HepG2 (cell line): ENCODE data around the gene CCDC106. TPM values are rescaled to one million over a fixed set of nuclear protein-coding genes. Genes with fewer than 3 reads are reported as not detected.

ENCODE experiments used
- DNMT1 ChIP-seq: sonication (generic); formaldehyde crosslinking; IDR thresholded peaks from 2 replicates; pipeline ENCODE4 v1.5.1; 2020; ENCODE audit warnings: mild to moderate bottlenecking, missing genetic modification reagents
- HDAC1 ChIP-seq: sonication (generic); formaldehyde crosslinking; IDR thresholded peaks from 2 replicates; pipeline ENCODE4 v1.5.1; 2020; ENCODE audit warnings: mild to moderate bottlenecking, missing genetic modification reagents
- HIVEP1 ChIP-seq: sonication (generic); formaldehyde crosslinking; IDR thresholded peaks from 2 replicates; pipeline ENCODE4 v1.4.0; 2020; ENCODE audit warnings: mild to moderate bottlenecking, missing genetic modification reagents
- HOXA9 ChIP-seq: sonication (generic); formaldehyde crosslinking; IDR thresholded peaks from 2 replicates; pipeline ENCODE4 v1.8.1; 2022; ENCODE audit warnings: missing genetic modification reagents, mild to moderate bottlenecking, moderate library complexity, borderline replicate concordance
- MXD4 ChIP-seq: IDR thresholded peaks from 2 replicates; pipeline ENCODE4 v1.6.1; 2016; ENCODE audit warnings: mild to moderate bottlenecking, missing biosample characterization, missing genetic modification reagents
- MYC ChIP-seq: sonication (generic); formaldehyde crosslinking; IDR thresholded peaks from 2 replicates; pipeline ENCODE4 v1.9.0; 2021; ENCODE audit warnings: missing genetic modification reagents, borderline replicate concordance
- PAF1 ChIP-seq: IDR thresholded peaks from 2 replicates; pipeline ENCODE4 v1.6.1; 2016; ENCODE audit warnings: missing genetic modification reagents, missing compliant biosample characterization
- SETDB1 ChIP-seq: sonication (generic); formaldehyde crosslinking; IDR thresholded peaks from 2 replicates; pipeline ENCODE4 v1.5.1; 2020; ENCODE audit warnings: missing genetic modification reagents, mild to moderate bottlenecking, borderline replicate concordance
- SP2 ChIP-seq: sonication (generic); formaldehyde crosslinking; IDR thresholded peaks from 2 replicates; pipeline ENCODE4 v1.5.1; 2020; ENCODE audit warnings: mild to moderate bottlenecking, missing genetic modification reagents
- SRF ChIP-seq: IDR thresholded peaks from 2 replicates; pipeline ENCODE4 v1.6.1; 2011; ENCODE audit warnings: mild to moderate bottlenecking, low read depth, low read length, moderate library complexity
- TBX2 ChIP-seq: sonication (generic); formaldehyde crosslinking; IDR thresholded peaks from 2 replicates; pipeline ENCODE4 v1.5.0; 2020; ENCODE audit warnings: missing genetic modification reagents, mild to moderate bottlenecking, borderline replicate concordance
- TEAD2 ChIP-seq: sonication (generic); formaldehyde crosslinking; IDR thresholded peaks from 2 replicates; pipeline ENCODE4 v1.9.0; 2021; ENCODE audit warnings: missing genetic modification reagents
- U2AF1 ChIP-seq: fragments of 200-400 bp; formaldehyde crosslinking; optimal IDR thresholded peaks from 2 replicates; pipeline ENCODE3; 2017; ENCODE audit warnings: mild to moderate bottlenecking, low read depth, low read length
- YEATS2 ChIP-seq: sonication (generic); formaldehyde crosslinking; IDR thresholded peaks from 2 replicates; pipeline ENCODE4 v1.4.0; 2020; ENCODE audit warnings: missing genetic modification reagents, borderline replicate concordance
- ZNF274 ChIP-seq: sonication (generic); formaldehyde crosslinking; IDR thresholded peaks from 2 replicates; pipeline ENCODE4 v1.5.1; 2020; ENCODE audit warnings: mild to moderate bottlenecking, missing genetic modification reagents
- ZNF598 ChIP-seq: sonication (generic); formaldehyde crosslinking; IDR thresholded peaks from 2 replicates; pipeline ENCODE4 v1.5.1; 2020; ENCODE audit warnings: mild to moderate bottlenecking, missing genetic modification reagents, borderline replicate concordance
- ZNF816 ChIP-seq: sonication (generic); formaldehyde crosslinking; IDR thresholded peaks from 2 replicates; pipeline ENCODE4 v1.8.0; 2022; ENCODE audit warnings: missing genetic modification reagents, mild to moderate bottlenecking, borderline replicate concordance
- polyA plus RNA-seq, 8 experiments: library from polyadenylated mRNA; depleted of rRNA in 3 of 8; stranded (reverse) in 7 of 8; unstranded in 1 of 8; fragments of >200 nt; fragmentation: Illumina TruSeq in 4 of 8; extraction: Trizol in 4 of 8; gene quantifications; 2 replicates each; pipeline versions ENCODE4 v1.2.1 to v1.2.3, GENCODE V29; 2011 to 2016; ENCODE audit warnings: low read depth in 4 of 8, missing spikeins in 1 of 8, mixed read lengths in 1 of 8; ENCODE audit not compliant: insufficient read depth in 1 of 8
- total RNA-seq, 5 experiments: library from RNA; depleted of rRNA; stranded (reverse); fragments of >200 nt; fragmentation: Illumina TruSeq; extraction: Trizol; gene quantifications; 2 replicates each; pipeline ENCODE4 v1.2.3, GENCODE V29; 2016; ENCODE audit warnings: low read depth in 1 of 5
- TF ChIP-seq, protein P1 (sequence below): IDR thresholded peaks from 2 replicates; pipeline ENCODE4 v1.4.0; 2020; ENCODE audit warnings: mild to moderate bottlenecking, missing genetic modification reagents
- TF ChIP-seq, protein P2 (sequence below): sonication (generic); formaldehyde crosslinking; IDR thresholded peaks from 2 replicates; pipeline ENCODE4 v1.4.0; 2020; ENCODE audit warnings: missing genetic modification reagents, borderline replicate concordance
- TF ChIP-seq, protein P3 (sequence below): sonication (generic); formaldehyde crosslinking; conservative IDR thresholded peaks from 2 replicates; pipeline ENCODE4 v1.4.0; 2020; ENCODE audit warnings: missing genetic modification reagents
- TF ChIP-seq, protein P4 (sequence below): sonication (generic); formaldehyde crosslinking; IDR thresholded peaks from 2 replicates; pipeline ENCODE4 v1.4.0; 2020; ENCODE audit warnings: missing genetic modification reagents

CCDC106 gene
- total and polyA plus RNA-seq, 2 of the 13 experiments (the other 11 are each of a cell fraction or from before 2014, with no cell fraction given), result 4.7 to 8.8 TPM

DNA sequence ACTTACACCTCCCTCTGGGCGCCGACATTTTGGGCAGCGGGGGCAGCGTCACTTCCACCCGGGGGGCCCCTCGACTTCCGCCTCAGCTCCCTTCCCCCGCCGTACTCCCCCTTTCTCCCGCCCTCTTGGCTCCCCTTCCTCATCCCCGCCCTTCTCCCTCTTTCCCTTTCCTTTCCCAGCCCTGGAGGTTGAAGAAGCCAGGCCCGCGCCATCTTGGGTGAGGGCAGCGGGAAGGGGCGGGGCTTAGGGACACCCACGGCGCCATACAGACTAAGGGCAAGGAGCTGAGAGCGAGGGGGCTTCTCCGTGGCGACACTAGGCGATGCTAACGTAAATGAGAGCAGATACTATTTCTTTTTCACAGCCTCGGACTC lies 48.6 kb upstream of the CCDC106 start, which contains the start of gene FIZ1 (continued):
- TF ChIP-seq, protein P1, sequence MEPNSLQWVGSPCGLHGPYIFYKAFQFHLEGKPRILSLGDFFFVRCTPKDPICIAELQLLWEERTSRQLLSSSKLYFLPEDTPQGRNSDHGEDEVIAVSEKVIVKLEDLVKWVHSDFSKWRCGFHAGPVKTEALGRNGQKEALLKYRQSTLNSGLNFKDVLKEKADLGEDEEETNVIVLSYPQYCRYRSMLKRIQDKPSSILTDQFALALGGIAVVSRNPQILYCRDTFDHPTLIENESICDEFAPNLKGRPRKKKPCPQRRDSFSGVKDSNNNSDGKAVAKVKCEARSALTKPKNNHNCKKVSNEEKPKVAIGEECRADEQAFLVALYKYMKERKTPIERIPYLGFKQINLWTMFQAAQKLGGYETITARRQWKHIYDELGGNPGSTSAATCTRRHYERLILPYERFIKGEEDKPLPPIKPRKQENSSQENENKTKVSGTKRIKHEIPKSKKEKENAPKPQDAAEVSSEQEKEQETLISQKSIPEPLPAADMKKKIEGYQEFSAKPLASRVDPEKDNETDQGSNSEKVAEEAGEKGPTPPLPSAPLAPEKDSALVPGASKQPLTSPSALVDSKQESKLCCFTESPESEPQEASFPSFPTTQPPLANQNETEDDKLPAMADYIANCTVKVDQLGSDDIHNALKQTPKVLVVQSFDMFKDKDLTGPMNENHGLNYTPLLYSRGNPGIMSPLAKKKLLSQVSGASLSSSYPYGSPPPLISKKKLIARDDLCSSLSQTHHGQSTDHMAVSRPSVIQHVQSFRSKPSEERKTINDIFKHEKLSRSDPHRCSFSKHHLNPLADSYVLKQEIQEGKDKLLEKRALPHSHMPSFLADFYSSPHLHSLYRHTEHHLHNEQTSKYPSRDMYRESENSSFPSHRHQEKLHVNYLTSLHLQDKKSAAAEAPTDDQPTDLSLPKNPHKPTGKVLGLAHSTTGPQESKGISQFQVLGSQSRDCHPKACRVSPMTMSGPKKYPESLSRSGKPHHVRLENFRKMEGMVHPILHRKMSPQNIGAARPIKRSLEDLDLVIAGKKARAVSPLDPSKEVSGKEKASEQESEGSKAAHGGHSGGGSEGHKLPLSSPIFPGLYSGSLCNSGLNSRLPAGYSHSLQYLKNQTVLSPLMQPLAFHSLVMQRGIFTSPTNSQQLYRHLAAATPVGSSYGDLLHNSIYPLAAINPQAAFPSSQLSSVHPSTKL (CRISPR knock-in tag), result no peak
- TF ChIP-seq SRF, result no peak
- no peak for TF ChIP-seq DNMT1
- 0 out of 2 replicates have a peak, but pooled peaks have one; percentile 53 for TF ChIP-seq ZNF816 (CRISPR knock-in tag)
- peak; percentile 81 for TF ChIP-seq HDAC1 (CRISPR knock-in tag)
- peak; percentile 48 for TF ChIP-seq U2AF1
- TF ChIP-seq, protein P2, sequence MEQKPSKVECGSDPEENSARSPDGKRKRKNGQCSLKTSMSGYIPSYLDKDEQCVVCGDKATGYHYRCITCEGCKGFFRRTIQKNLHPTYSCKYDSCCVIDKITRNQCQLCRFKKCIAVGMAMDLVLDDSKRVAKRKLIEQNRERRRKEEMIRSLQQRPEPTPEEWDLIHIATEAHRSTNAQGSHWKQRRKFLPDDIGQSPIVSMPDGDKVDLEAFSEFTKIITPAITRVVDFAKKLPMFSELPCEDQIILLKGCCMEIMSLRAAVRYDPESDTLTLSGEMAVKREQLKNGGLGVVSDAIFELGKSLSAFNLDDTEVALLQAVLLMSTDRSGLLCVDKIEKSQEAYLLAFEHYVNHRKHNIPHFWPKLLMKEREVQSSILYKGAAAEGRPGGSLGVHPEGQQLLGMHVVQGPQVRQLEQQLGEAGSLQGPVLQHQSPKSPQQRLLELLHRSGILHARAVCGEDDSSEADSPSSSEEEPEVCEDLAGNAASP (CRISPR knock-in tag), result peak; percentile 50
- TF ChIP-seq, protein P3, sequence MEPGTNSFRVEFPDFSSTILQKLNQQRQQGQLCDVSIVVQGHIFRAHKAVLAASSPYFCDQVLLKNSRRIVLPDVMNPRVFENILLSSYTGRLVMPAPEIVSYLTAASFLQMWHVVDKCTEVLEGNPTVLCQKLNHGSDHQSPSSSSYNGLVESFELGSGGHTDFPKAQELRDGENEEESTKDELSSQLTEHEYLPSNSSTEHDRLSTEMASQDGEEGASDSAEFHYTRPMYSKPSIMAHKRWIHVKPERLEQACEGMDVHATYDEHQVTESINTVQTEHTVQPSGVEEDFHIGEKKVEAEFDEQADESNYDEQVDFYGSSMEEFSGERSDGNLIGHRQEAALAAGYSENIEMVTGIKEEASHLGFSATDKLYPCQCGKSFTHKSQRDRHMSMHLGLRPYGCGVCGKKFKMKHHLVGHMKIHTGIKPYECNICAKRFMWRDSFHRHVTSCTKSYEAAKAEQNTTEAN (CRISPR knock-in tag), result no peak; the same call in 1 of the 2 replicates
- TF ChIP-seq HIVEP1 (CRISPR knock-in tag), result peak; percentile 29; the same call in 1 of the 2 replicates
- TF ChIP-seq TBX2 (CRISPR knock-in tag), result peak; percentile 51; the same call in 1 of the 2 replicates
- no peak for TF ChIP-seq HOXA9 (CRISPR knock-in tag)
- no peak for TF ChIP-seq PAF1 (CRISPR knock-in tag)
- TF ChIP-seq, protein P4, sequence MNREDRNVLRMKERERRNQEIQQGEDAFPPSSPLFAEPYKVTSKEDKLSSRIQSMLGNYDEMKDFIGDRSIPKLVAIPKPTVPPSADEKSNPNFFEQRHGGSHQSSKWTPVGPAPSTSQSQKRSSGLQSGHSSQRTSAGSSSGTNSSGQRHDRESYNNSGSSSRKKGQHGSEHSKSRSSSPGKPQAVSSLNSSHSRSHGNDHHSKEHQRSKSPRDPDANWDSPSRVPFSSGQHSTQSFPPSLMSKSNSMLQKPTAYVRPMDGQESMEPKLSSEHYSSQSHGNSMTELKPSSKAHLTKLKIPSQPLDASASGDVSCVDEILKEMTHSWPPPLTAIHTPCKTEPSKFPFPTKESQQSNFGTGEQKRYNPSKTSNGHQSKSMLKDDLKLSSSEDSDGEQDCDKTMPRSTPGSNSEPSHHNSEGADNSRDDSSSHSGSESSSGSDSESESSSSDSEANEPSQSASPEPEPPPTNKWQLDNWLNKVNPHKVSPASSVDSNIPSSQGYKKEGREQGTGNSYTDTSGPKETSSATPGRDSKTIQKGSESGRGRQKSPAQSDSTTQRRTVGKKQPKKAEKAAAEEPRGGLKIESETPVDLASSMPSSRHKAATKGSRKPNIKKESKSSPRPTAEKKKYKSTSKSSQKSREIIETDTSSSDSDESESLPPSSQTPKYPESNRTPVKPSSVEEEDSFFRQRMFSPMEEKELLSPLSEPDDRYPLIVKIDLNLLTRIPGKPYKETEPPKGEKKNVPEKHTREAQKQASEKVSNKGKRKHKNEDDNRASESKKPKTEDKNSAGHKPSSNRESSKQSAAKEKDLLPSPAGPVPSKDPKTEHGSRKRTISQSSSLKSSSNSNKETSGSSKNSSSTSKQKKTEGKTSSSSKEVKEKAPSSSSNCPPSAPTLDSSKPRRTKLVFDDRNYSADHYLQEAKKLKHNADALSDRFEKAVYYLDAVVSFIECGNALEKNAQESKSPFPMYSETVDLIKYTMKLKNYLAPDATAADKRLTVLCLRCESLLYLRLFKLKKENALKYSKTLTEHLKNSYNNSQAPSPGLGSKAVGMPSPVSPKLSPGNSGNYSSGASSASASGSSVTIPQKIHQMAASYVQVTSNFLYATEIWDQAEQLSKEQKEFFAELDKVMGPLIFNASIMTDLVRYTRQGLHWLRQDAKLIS (CRISPR knock-in tag), result no peak
- TF ChIP-seq ZNF274 (CRISPR knock-in tag), result no peak
- TF ChIP-seq MYC (CRISPR knock-in tag), result peak; percentile 20; the same call in 1 of the 2 replicates
- no peak for TF ChIP-seq SETDB1 (CRISPR knock-in tag)
- 0 out of 2 replicates have a peak, but pooled peaks have one; percentile 42 for TF ChIP-seq MXD4
- no peak; the same call in none of the 2 replicates for TF ChIP-seq YEATS2 (CRISPR knock-in tag)
- TF ChIP-seq TEAD2, result no peak
- peak; percentile 74 for TF ChIP-seq SP2 (CRISPR knock-in tag)
- TF ChIP-seq ZNF598 (CRISPR knock-in tag), result peak; percentile 14; the same call in 1 of the 2 replicates
